ENCODE measurements around the gene CFAP100.

CFAP100 gene

GRCh38 chr3:126459111-126459762, 64.5 kb downstream of the CFAP100 start:
- DNase-seq (ENCODE audit: low read depth): no peak
- H3K4me3 ChIP-seq (ENCODE audit: control insufficient read depth, low read depth, low read length): no peak overlapping the region
- TF ChIP-seq CTCF (conservative IDR thresholded peaks at IDR 0.05; ENCODE audit: control insufficient read depth, insufficient read depth, low read depth, low read length): no peak

- no peak for TF ChIP-seq CTCF (conservative IDR thresholded peaks at IDR 0.05; ENCODE audit: control insufficient read depth, insufficient read depth, low read depth, low read length)
- DNase-seq (ENCODE audit: low read depth): no peak
These were observed 65.0 kb downstream of the CFAP100 start for GRCh38 chr3:126459763-126460127.

GRCh38 chr3:126460381-126460780, 65.7 kb downstream of the CFAP100 start:
- DNase-seq (ENCODE audit: low read depth): no peak
- no peak overlapping the region for H3K4me3 ChIP-seq (ENCODE audit: control insufficient read depth, low read depth, low read length)
- TF ChIP-seq CTCF (conservative IDR thresholded peaks at IDR 0.05; ENCODE audit: control insufficient read depth, insufficient read depth, low read depth, low read length): no peak

More at GRCh38 chr3:126459763-126460127, 65.0 kb downstream of the CFAP100 start:
- H3K4me3 ChIP-seq (ENCODE audit: control insufficient read depth, low read depth, low read length): no peak overlapping the region

GRCh38 chr3:126461450-126462070, 66.9 kb downstream of the CFAP100 start:
- no peak for DNase-seq (ENCODE audit: low read depth)
- no peak for TF ChIP-seq CTCF (conservative IDR thresholded peaks at IDR 0.05; ENCODE audit: control insufficient read depth, insufficient read depth, low read depth, low read length)
- H3K4me3 ChIP-seq (ENCODE audit: control insufficient read depth, low read depth, low read length): no peak overlapping the region

GRCh38 chr3:126463521-126463920, 68.8 kb downstream of the CFAP100 start:
- H3K4me3 ChIP-seq (ENCODE audit: control insufficient read depth, low read depth, low read length): no peak overlapping the region
- no peak for TF ChIP-seq CTCF (conservative IDR thresholded peaks at IDR 0.05; ENCODE audit: control insufficient read depth, insufficient read depth, low read depth, low read length)
- no peak for DNase-seq (ENCODE audit: low read depth)

- no peak for TF ChIP-seq CTCF (conservative IDR thresholded peaks at IDR 0.05; ENCODE audit: control insufficient read depth, insufficient read depth, low read depth, low read length)
- no peak overlapping the region for H3K4me3 ChIP-seq (ENCODE audit: control insufficient read depth, low read depth, low read length)
- no peak for DNase-seq (ENCODE audit: low read depth)
These were observed 69.4 kb downstream of the CFAP100 start for GRCh38 chr3:126464093-126464492.

All from fibroblast of mammary gland (primary cell).